CD4-positive, alpha-beta T cell treated with Interleukin-6 at 100 ng/mL for 8 hours (primary cell): ENCODE results near the gene SCN1B.
"Not testable (repeated sequence)": the region's sequence is repeated elsewhere in the genome, so short reads cannot be mapped to it uniquely, and the experiment has no call there.

Experiments
- DNase-seq: peaks from one replicate; pipeline ENCODE4 v3.0.0-alpha.2; 2020; ENCODE audit warnings: mixed read lengths, low spot score

SCN1B gene

DNA sequence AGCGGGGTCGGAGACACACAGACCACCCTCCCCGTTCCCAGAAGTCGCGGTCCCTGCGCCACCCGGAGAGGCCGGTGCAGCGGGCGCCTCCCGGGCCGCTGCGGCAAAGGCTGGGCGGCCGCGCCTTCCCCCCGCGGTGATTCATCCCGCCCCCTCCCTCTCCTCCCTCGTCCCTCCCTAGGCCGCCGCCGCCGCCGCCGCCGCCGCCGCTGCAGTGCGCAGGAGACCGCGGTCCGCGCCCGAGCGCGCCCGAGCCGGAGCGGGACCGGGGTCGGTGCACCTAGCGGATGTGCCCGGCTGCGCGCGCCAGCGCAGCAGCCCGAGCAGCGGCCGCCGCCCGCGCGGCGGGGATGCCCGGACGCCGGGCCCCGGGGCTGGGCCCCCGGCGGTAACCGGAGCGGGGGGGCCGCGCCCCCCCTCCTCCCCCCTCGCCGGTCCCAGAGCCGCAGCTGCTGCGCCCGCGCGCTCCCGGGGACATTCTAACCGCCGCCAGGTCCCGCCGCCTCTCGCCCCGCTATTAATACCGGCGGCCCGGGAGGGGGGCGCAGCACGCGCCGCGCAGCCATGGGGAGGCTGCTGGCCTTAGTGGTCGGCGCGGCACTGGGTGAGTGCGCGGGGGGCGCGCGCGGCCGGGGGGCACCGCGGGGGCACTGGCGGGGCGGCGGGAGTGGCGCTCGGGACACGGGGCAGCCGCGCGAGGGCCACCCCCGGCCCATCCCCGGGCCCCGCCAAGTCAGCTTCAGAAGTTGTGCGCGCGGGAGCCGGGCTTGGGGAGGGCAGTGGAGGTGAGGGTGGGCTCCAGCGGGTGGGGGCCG lies at the start of gene SCN1B:
Gene SCN1B, plus strand, starts transcription at position 214 of the 815 bp plus-strand sequence. Its CDS starts 351 bp downstream, at position 565.
- DNase-seq, result peak; percentile 45

GRCh38 chr19:34982275-34982674 lies 48.0 kb upstream of the SCN1B start:
- DNase-seq, result no peak

- DNase-seq, result no peak
These were observed 46.5 kb upstream of the SCN1B start for GRCh38 chr19:34983786-34984185.

DNA sequence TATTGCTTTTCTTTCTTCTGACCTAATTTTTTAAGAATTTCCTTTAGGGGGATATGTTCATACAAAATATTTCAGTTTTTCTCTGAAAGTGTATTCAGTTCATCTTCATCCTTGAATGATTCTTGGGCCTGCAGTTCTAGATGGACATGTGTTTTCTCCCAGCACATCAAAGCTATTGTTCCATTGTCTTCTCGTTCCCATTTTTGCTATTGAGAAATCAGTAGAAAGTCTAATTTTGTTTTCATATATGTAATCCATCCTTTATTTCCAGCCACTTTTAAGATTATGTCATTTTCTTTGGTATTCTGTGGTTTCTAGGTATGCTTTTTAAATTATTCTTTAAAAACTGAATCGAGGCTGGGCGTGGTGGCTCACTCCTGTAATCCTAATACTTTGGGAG lies 46.0 kb upstream of the SCN1B start:
- no peak for DNase-seq

- DNase-seq, result peak; percentile 45
These were observed 44.8 kb upstream of the SCN1B start for GRCh38 chr19:34985249-34986022.

DNA sequence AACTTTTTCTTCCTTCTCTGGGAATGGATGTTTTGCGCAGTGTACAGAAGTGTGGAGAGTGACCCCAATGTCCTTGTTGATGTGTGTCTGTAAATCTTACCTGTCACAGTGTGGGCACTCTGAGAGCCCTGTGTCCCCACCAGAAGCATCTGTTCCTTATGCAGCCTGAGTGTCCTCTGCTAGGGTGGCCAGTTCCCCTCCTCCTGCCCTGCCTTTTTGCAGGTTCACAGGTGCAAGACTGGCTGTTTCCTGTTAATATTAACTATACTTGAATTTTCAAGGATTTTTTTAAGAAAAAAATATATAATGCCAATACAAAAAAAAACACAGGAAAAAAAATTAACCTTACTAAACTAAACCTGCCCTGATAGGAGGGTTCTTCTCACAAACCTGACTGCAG lies 42.2 kb upstream of the SCN1B start:
- DNase-seq, result no peak

GRCh38 chr19:34989298-34989697 lies 41.0 kb upstream of the SCN1B start:
- no peak for DNase-seq

DNA sequence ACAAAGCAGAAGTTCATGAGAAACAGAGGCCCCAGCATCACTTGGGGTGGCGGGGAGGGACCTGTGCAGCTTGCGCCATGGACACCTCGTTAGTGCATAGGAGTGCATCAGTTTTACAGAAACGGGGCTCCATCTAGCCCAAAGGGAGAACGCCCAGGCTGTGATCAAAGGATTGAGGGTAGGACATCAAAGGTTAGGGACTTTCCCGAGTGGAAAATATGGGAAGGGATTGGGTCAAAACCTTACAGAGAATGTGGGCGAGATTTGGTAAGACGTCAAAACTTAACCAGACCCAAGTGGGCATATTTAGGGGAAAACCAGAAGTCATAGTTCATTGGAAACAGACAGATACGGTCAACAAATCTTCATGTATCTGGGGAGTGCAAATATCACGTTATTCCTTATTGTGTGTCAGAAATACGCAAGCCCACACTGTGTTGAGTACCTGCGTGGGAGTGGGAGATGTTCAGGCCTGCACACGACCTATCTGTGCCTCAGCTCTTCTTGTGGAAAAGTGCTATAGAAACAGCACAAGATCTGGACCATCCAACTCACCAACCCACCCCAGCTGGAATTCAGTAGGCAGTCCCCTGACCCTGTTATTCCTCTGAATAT lies 39.6 kb upstream of the SCN1B start:
- DNase-seq, result no peak

DNA sequence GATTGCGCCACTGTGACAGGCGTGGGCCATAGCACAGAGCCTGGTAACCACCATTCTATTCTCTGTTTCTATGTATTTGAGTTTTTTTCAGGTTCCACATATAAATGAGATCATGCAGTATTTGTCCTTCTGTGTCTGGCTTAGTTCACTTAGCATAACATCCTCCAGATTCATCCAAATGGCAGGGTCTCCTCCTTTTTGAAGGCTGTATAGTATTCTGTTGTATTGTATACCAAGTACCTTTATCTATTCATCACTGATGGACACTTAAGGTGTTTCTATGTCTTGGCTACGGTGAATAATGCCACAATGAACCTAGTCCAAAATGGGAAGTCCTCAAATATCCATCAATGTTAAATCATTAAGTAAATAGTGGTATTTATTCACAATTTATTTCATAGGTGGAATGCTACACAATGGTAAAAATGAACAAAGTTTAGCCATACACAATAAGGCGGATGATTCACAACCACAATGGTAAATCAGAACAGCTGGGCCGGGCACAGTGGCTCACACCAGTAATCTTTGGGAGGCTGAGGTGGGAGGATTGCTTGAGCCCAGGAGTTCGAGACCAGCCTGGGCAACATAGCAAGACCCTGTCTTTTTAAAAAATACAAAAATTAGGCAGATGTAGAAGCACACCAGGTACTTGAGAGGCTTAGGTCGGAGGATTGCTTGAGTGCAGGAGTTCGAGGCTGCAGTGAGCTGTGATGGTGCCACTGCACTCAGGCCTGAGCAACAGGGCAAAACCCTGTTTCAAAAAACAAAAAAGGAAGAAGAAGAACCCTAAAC lies 38.5 kb upstream of the SCN1B start:
- no peak for DNase-seq

DNA sequence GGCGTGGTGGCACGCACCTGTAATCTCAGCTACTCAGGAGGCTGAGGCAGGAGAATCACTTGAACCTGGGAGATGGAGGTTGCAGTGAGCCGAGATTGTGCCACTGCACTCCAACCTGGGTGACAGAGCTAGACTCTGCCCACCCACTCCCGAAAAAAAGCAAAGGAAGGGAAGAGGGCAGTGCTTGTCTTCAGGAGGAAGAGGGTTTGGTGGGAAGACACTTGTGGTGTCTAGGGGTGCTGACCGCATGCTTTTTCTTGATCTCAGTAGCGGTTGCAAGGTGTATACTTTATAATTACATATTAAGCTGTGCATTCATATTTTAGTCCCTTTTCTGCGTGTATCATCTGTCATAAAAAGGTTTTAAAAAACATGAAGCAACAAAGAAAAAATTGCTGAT lies 37.7 kb upstream of the SCN1B start:
- DNase-seq, result not testable (repeated sequence)

GRCh38 chr19:34994286-34994642 lies 36.0 kb upstream of the SCN1B start:
- DNase-seq, result no peak

- no peak for DNase-seq
These were observed 35.4 kb upstream of the SCN1B start for GRCh38 chr19:34994643-34995541.

DNA sequence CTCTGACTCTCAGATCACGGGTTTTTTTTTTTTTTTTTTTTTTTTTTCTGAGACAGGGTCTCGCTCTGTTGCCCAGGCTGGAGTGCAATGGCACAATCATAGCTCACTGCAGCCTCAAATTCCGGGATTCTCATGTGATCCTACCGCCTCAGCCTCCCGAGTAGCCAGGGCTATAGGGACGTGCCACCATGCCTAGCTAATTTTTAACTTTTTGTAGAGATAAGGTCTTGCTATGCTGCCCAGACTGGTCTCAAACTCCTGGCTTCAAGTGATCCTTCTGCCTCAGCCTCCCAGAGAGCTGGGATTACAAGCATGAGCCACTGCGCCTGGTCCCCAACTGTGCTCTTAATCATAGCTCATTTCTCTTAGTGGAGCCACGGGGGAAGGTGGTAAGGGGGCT lies 34.7 kb upstream of the SCN1B start:
- DNase-seq, result no peak

DNA sequence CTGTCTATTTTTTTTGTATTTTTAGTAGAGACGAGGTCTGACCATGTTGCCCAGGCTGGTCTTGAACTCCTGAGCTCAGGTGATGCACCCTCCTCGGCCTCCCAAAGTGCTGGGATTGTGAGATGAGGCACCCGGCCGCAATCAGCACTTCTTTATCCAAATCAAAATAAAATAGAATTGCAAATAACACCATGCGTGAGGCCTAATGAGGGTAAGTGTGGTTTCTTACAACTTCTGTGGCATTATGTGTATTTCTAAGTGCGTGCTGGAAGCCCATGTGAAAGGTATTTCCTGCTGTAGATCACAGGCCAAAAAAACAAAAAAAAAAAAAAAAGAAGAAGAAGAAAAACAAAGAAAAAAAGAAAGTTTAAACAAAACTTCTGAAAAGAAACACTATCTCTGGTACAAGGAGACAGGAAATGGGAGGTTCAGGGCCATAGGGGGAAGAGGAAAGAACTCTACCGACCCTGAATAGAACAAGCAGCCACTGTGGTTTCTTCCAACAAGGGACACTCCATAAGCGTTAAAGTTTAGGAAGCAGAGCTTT lies 33.1 kb upstream of the SCN1B start:
- DNase-seq, result peak; percentile 61

- not testable (repeated sequence) for DNase-seq
These were observed 32.0 kb upstream of the SCN1B start for GRCh38 chr19:34998224-34998623.

GRCh38 chr19:34998777-34999497 lies 31.3 kb upstream of the SCN1B start:
- no peak for DNase-seq

DNA sequence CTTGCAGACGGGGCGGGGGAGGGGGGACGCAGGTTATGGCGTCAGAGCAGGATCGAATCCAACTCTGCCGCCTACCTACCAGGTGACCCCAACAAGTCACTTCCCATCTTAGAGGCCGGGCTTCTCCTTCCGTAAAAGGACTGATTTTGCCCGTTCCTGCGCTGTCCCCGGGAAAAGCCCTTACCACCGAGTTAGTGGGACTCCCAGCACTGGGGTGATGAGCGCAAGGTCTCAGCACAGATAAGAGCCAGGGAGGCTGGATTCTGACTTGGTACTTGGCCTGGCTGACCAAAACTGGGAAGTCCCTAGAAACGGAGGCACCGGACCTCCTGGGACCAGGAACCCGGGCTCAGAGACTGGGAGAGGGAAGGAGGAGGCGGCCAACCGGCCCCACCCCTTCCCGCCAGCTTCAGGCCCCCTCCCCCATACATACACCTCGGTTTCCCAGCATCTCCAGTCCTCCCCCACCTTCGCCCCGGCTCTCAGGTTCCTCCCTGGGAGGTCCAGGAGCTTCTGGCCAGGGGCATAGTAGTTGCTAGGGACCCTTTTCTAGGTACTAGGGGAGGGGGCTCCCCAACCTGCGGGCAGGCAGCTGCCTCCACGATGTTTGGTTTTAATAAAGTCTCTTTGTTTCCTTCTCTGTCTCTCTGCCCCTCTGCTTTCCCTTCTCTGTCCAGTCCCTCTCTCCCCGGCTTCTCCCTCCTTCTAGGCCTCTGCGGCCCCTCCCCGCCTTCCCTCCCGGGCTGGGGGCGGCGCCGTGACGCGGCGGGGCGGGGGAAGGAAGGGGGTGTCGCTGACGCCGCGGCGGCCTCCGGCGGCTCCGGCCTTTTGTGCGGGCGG lies 30.6 kb upstream of the SCN1B start, which contains the start of gene GRAMD1A:
Gene GRAMD1A, plus strand, starts transcription at position 826 of the 840 bp plus-strand sequence. CDS start 156 bp downstream, outside the sequence.
- peak; percentile 68 for DNase-seq

DNA sequence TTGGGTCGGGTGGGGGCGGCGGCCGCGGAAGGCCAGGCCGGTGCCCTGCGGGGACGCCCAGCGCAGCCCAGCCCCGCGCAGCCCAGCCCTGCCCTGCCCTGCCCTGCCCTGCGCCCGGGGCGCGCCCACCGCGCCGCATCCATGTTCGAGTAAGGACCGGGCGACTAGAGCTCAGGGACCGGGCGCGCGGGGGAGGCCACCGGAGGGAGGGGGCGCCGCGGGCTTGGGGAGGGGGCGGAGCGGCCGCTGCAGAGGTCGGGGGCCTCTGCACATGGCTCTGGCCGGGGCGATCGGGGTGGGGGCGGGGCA lies 30.0 kb upstream of the SCN1B start:
- DNase-seq, result no peak
